ENCODE data around the gene MORF4L1.

Gene MORF4L1

GRCh38 chr15:78943692-78944091, 71.0 kb downstream of the MORF4L1 start:
- no peak for DNase-seq (ENCODE audit: low read depth in 1 of 2, low spot score in 1 of 2)

DNA sequence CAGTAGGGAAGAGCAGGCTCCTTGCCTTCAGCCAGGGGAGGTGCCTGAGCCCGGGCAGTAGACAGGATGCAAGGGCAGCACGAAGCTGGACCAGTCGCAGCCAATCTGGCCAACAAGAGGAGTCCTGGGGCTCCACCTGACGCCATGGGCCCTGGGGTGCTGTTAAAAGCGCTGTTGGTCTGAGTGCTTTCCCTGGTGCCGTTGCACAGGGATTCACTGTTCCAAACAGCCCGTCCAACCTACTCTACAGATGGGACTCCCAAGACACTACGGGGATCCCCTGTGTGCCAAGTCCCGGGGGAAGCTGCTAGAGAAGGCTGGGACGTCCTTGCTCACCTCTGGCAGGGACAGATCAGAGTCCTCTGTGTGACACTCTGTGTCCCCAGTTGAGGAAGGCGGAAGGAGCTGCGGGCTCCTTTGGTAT, 71.5 kb downstream of the MORF4L1 start:
- DNase-seq (ENCODE audit: low read depth in 1 of 2, low spot score in 1 of 2), result no peak

GRCh38 chr15:78944669-78945407, 72.1 kb downstream of the MORF4L1 start, which contains the start of gene CTSH:
Gene CTSH, minus strand, starts transcription at chr15:78945046. Its CDS starts 65 bp downstream, at chr15:78944981.
- peak; percentile 43 to 51 for DNase-seq (ENCODE audit: low read depth in 1 of 2, low spot score in 1 of 2)

DNA sequence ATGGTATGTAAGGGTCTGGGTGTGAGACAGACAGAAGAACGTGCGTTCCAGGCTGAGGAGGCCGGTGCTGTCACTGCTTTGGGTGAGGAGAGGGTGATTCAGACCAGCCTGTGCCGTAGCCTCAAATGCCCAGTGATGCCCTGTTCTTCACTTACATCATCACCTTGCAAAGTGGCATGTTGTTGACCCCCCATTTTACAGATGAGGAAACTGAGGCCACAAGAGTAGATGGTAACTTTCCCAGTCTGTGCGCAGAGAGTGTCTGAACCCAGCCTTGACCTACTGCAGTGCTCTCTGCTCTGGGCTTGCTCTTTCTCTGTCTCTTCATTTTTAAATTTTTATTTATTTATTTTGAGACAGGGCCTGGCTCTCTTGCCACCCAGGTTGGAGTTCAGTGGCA, 73.8 kb downstream of the MORF4L1 start:
- no peak for DNase-seq (ENCODE audit: low read depth in 1 of 2, low spot score in 1 of 2)

DNA sequence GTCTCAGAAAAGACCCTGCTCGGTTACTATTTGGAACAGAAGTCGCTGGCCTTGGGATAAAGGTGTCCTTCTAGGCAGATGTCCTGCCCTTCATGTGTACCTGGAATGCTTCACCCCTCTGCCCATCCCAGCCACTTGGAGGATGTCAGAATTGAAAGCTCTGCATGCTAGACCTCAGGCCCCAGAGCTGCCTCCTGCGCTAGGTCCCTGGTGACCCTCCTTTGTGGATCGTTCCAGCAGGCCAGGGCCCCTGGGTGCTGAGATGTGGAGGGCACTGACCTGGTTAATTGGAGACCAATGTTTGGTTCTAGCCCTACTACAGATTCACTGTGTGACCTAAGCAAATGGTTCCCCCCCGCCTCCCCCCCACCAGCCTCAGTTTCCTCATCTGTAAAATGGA, 74.8 kb downstream of the MORF4L1 start:
- DNase-seq (ENCODE audit: low read depth in 1 of 2, low spot score in 1 of 2), result no peak

Data from activated CD4-positive, alpha-beta T cell treated with anti-CD3 and anti-CD28 coated beads, Interleukin-2, amount 50 U/mL, for 24 hours (primary cell).